Middle frontal gyrus (tissue), 1 donor: ENCODE data around the gene SNAPIN.
A peak's percentile ranks its signal among the peaks of the same experiment; 100 is the strongest.

ENCODE experiments used
- DNase-seq: peaks from one replicate; pipeline ENCODE4 v3.0.0-alpha.2; 2015; ENCODE audit warnings: low spot score; ENCODE audit errors: extremely low spot score

Gene SNAPIN

GRCh38 chr1:153658400-153659174, at the start of gene SNAPIN:
Gene SNAPIN, plus strand, starts transcription at chr1:153658703. Its CDS starts 41 bp downstream, at chr1:153658744.
- DNase-seq = peak; percentile 83

GRCh38 chr1:153608742-153609584, 49.5 kb upstream of the SNAPIN start:
- DNase-seq = peak; percentile 8

GRCh38 chr1:153609585-153609907, 49.0 kb upstream of the SNAPIN start:
- DNase-seq = no peak

- no peak for DNase-seq
Measured at GRCh38 chr1:153610334-153610733, 48.2 kb upstream of the SNAPIN start.

- no peak for DNase-seq
Measured at GRCh38 chr1:153610811-153611301, 47.6 kb upstream of the SNAPIN start.

- DNase-seq = no peak
Measured at GRCh38 chr1:153611356-153611755, 47.1 kb upstream of the SNAPIN start.

- no peak for DNase-seq
Measured at GRCh38 chr1:153612111-153612754, 46.3 kb upstream of the SNAPIN start.

- no peak for DNase-seq
Measured at GRCh38 chr1:153612755-153613331, 45.7 kb upstream of the SNAPIN start, which contains the start of gene S100A16. Gene S100A16, minus strand, starts transcription at chr1:153613137. Its CDS starts 4,986 bp downstream, at chr1:153608151.

GRCh38 chr1:153613406-153613805, 45.1 kb upstream of the SNAPIN start:
- no peak for DNase-seq

- no peak for DNase-seq
Measured at GRCh38 chr1:153614189-153614900, 44.2 kb upstream of the SNAPIN start.

GRCh38 chr1:153614906-153615305, 43.6 kb upstream of the SNAPIN start:
- DNase-seq = no peak

GRCh38 chr1:153615406-153615805, 43.1 kb upstream of the SNAPIN start:
- DNase-seq = no peak

GRCh38 chr1:153616144-153616916, 42.2 kb upstream of the SNAPIN start, which contains the start of gene S100A14:
Gene S100A14, minus strand, starts transcription at chr1:153616325. Its CDS starts 467 bp downstream, at chr1:153615858.
- no peak for DNase-seq

GRCh38 chr1:153616917-153617311, 41.6 kb upstream of the SNAPIN start:
- no peak for DNase-seq

GRCh38 chr1:153617663-153618062, 40.8 kb upstream of the SNAPIN start:
- no peak for DNase-seq

- no peak for DNase-seq
Measured at GRCh38 chr1:153619171-153619570, 39.3 kb upstream of the SNAPIN start.

GRCh38 chr1:153623101-153623500, 35.4 kb upstream of the SNAPIN start:
- DNase-seq = no peak

- no peak for DNase-seq
Measured at GRCh38 chr1:153624965-153625611, 33.4 kb upstream of the SNAPIN start.

GRCh38 chr1:153626477-153626903, 32.0 kb upstream of the SNAPIN start:
- DNase-seq = no peak
